C4-2B (cell line): Measurements from ENCODE around the gene CELSR1.

Source experiments
- CTCF ChIP-seq: fragments of 450-650 bp; conservative IDR thresholded peaks from 2 replicates; pipeline ENCODE4 v1.5.1; 2017; ENCODE audit warnings: mild to moderate bottlenecking
- ZFX ChIP-seq: fragments of 450-650 bp; IDR thresholded peaks from 2 replicates; pipeline ENCODE4 v1.6.1; 2017

- TF ChIP-seq CTCF (no peak), ZFX (no peak)
Observed at GRCh38 chr22:46473896-46474557, 63.4 kb downstream of the CELSR1 start.
